ENCODE measurements around the gene FAM184A.
"Not testable (repeated sequence)": the region's sequence is repeated elsewhere in the genome, so short reads cannot be mapped to it uniquely, and the experiment has no call there.

FAM184A gene

DNA sequence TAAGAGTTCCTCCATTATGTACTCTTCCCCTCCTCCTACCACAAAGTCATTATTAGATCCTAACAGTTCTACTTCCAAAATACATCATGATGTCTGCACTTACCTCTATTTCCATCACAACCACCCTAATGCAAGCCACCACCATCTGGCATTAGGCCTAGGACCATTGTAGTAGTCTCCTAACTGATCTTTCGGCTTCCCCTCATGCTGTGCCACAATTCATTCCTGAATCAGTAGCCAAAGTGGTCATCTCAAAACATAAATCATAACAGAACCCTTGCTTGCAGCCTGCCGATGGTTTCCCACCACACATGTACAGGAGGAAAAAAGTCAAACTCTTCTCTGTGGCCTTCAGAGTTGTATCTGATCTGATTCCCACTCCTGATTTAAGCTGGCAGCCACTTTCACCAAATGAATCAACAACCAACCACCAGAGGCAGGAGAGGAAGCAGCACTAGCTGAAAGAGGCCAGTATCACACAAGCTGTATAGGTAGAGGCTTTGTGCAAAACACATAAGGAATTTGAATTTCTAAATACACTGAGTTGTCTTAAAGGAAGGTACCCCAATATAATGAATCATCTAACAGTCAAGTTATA, 26.1 kb downstream of the FAM184A start:
- DNase-seq, result no peak

DNA sequence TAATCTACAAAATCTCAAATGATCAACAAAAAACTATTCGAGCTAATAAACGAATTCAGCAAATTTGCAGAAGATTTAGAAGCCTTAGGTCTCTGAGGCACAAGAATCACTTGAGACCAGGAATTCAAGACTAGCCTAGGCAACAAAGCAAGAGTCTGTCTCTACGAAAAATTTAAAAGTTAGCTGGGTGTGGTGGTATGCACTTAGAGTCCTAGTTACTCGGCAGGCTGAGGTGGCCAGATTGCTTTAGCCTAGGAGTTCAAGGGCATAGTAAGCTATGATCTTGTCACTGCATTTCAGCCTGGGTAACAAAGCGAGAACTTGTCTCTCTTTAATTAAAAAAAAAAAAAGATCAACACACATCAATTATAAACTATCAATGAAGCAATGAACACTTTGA, 34.2 kb downstream of the FAM184A start:
- DNase-seq, result no peak

DNA sequence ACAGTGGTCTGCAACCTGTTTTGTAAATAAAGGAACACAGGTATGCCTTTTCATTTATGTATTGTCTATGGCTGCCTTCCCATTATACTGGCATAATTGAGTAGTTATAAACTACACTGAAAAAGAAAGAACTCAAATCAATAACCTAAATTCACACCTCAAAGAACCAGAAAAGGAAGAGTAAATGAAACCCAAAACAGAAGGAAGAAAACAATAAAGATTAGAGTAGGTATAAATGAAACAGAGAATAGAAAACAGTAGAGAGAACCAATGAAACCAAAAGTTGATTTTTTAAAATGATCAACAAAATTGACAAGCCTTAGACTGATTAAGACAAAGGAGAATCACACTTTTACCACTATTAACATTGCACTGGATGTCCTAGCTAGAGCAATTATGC, 34.7 kb downstream of the FAM184A start:
- no peak for DNase-seq

- DNase-seq, result no peak
Observed at GRCh38 chr6:119043265-119043664, 35.2 kb downstream of the FAM184A start.

DNA sequence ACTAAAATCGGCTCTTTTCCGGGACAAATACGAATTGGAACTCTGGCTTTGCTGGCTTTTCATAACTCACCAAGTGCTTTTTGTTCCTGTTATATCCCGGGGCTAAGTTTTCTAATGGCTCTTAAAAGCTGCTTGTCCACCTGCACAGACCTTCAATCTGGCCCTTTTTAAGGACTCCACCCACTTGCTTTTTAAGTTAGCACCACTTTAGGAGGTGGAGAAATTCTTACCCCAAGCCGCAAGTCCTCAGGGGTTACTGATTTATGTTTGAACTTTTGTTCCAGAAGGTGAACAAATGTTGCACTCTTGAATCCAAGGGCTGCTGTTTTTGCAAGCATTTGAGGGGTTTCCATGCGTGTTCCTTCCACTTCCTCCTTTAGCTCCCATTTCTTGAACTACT, 37.8 kb downstream of the FAM184A start:
- DNase-seq, result no peak

- no peak for DNase-seq
Observed at GRCh38 chr6:119040229-119040628, 38.2 kb downstream of the FAM184A start.

DNA sequence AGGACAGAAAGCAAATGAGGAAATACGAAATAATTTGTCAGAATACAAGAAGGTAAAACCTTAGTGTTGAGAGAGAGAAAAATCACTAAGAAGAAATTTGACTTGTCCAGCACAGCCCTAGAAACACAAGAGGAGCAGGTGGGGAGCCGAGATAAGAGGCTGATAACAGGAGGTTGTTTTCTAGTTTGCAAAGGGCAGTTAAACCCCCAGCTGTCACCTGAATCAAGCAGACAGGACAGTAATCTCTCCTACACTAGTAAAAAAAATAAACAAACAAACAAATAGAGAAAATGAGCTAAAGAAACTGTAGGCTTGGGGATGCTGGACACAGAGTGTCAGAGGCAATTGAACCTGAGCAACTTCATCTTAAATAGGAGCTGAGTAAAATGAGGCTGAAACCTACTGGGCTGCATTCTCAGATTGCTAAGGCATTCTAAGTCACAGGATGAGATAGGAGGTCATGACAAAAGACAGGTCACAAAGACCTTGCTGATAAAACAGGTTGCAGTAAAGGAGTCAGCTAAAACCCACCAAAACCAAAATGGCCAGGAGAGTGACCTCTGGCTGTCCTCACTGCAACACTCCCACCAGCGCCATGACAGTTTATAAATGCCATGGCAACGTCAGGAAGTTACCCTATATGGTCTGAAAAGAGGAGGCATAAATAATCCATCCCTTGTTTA, 40.4 kb downstream of the FAM184A start:
- DNase-seq, result no peak

GRCh38 chr6:119037264-119037663, 41.2 kb downstream of the FAM184A start:
- DNase-seq, result no peak

GRCh38 chr6:119036081-119036480, 42.4 kb downstream of the FAM184A start:
- DNase-seq, result no peak

GRCh38 chr6:119035459-119035858, 43.0 kb downstream of the FAM184A start:
- no peak for DNase-seq

GRCh38 chr6:119034827-119035458, 43.5 kb downstream of the FAM184A start:
- DNase-seq, result no peak

DNA sequence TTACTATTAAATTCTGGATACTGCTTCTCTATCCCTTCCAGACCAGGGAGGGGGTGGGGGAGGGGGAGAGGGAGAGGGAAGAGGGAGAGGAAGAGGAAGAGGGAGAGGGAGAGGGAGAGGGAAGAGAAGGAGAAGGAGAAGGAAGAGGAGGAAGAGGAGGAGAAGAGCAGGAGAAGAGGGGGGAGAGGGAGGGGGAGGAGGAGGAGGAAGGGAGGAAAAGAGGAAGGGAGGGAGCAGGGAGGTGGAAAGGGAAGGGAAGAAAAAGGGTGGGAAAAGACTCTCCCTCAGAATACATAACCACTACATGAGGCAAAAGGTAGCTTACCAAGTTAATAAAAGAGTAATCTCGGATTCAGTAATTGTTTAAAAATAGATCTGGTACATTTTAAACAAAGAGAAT, 46.0 kb downstream of the FAM184A start:
- no peak for DNase-seq

GRCh38 chr6:119030759-119031158, 47.7 kb downstream of the FAM184A start:
- no peak for DNase-seq

- DNase-seq, result no peak
Observed at GRCh38 chr6:119028091-119028490, 50.4 kb downstream of the FAM184A start.

DNA sequence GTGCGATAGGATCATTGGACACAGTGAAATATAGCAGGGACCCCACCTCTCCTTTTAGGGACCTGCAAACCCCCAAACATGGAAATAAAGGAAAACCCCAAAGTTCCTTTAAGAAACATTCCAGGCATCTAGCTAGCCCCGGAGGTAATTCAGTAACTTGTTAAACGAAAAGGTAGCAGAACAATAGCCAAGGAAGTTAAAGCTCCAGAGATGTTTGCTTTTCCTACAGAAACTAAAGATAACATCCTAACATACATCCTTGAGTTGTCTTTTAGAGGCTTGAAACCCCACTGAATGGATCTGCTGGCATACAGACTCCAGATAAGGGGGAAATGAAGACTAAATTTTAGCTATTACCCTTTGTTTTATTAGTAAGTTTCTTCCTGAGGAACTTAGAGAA, 51.0 kb downstream of the FAM184A start:
- DNase-seq, result no peak

DNA sequence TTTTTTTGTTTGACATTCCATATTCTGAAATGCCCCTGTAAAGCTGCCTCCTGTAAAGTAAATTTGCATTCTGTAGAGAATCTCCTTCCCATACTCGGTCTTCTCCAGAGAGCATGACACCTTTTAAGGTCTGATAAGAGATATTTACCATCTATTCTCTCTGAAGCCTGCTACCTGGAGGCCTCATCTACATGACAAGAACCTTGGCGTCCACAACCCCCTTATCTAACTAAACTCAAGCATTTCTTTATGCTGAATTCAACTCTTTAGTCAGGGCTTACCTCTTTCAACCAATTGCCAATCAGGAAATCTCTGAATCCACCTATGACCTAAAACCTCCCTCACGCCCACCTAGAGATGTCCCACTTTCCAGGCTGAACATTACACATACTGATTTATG, 51.6 kb downstream of the FAM184A start:
- no peak for DNase-seq

DNA sequence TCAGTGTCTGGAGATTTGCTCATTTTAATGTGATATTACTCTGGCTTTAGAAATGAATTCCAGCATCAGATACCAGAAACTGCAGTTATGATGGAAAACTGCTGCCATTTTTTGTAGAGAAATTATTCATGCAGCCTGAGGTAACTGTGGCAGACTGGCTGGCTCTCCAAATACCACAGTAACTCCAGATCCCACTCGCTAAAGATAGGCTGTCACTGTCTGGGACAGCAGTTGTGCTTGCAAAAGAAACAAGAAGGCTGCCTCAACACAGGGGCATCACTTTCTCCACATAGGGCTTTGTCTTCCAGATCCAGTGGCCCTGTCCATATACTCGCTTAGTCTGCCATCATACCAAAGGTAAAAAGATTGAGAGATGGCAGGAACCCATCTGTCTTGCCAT, 52.7 kb downstream of the FAM184A start:
- DNase-seq, result no peak

DNA sequence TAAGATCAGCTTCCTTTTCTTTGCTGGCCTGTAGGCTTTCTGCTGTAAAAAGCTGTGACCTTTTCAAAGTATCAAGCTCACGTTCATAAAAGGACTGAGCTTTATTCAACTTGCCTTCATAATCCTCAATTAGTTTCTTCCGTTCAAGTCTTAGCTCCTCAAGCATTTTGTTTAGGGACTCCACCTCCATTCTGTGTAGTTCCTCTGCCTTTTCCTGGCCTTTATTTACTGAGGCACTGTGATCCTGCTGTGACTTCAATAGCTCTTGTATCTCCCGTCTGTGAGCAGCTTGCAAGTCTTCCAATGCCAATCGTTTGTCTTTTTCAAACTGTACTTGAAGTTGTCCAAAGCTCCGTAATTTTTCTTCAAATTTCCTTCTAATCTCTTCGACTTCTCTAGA, 54.4 kb downstream of the FAM184A start:
- DNase-seq, result no peak

- DNase-seq, result no peak
Observed at GRCh38 chr6:119022796-119023195, 55.7 kb downstream of the FAM184A start.

GRCh38 chr6:119020597-119021561, 57.6 kb downstream of the FAM184A start:
- DNase-seq, result no peak

- DNase-seq, result not testable (repeated sequence)
Observed at GRCh38 chr6:119015165-119015564, 63.3 kb downstream of the FAM184A start.

DNA sequence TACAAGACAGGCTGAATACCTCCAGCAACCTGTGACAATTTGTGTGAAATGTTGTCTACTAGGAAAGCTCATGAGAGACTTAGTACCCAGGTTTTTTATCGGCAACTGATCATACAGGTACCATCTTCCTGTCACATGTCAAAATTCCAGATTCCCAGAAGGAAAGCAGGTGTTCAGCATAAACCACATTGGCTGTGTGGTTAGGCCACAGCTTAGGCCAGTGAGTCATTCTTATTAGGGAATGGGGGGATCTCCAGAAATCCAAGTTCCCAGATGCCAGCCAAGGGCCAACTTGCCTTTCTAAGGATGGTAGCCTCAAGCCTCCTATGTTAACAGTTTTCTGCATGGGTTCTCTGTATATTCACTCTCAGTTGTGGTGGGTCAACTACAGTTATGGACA, 65.9 kb downstream of the FAM184A start:
- no peak for DNase-seq

DNA sequence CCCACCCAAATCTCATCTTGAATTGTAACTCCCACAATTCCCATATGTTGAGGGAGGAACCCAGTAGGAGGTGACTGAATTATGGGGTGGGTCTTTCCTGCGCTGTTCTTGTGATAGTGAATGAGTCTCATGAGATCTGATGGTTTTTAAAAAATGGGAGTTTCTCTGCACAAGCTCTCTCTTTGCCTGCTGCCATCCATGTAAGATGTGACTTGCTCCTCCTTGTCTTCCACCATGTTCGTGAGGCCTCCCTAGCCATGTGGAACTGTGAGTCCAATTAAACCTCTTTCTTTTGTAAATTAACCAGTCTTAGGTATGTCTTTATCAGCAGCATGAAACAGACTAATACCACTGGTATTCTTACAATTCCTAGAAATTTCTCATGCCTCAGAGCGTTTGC, 69.2 kb downstream of the FAM184A start:
- not testable (repeated sequence) for DNase-seq

All from activated effector memory CD4-positive, alpha-beta T cell treated with Interleukin-2 at 50 U/mL for 16 hours (primary cell).